DMS114 treated with DMSO at 0.1 percent for 48 hours (cell line): ENCODE results near the gene BTBD16.

Source experiments
- DNase-seq: peaks from one replicate; lab custom pipeline; 2025; ENCODE audit not compliant: unreplicated experiment; lab: John Stamatoyannopoulos, UW

The BTBD16 gene

DNA sequence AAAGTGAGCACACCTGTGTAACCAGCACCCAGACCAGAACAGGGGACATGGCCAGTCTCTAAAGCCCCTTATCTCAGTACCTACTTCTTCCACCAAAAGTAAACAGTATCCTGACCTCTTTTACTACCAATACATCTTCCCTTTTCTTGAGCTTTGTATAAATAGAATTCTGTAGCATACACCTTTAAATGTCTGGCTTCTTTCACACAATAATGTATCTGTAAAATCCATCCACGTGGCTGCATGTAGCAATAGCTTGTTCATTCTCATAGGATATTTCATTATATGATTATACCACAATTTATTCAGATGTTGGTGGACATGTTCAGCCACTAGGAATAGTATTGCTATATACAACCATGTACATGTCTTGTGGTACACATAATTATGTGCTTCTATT, 40.6 kb downstream of the BTBD16 start:
- no peak for DNase-seq

DNA sequence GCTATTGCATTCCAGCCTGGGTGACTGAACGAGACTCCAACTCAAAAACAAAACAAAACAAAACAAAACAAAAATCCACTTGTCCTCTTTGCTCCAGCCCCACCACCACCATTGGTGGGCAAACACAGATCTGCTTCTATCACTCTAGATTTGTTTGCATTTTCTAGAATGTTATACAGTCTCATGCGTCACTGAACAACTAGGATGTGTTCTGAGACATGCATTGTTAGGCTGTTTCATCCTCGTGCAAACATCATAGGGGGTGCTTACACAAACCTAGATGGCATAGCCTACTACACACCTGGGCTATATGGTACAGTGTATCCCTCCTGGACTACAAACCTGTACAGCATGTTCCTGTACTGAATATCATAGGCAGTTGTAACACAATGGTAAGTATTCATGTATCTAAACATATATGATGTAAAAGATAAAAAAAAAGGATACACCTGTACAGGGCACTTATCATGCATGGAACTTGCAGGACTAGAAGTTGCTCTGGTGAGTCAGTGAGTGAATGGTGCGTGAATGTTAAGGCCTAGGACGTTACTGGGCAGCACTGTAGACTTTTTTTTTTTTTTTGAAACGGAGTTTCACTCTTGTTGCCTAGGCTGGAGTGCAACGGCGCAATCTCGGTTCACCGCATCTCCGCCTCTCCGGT, 45.3 kb downstream of the BTBD16 start:
- no peak for DNase-seq

DNA sequence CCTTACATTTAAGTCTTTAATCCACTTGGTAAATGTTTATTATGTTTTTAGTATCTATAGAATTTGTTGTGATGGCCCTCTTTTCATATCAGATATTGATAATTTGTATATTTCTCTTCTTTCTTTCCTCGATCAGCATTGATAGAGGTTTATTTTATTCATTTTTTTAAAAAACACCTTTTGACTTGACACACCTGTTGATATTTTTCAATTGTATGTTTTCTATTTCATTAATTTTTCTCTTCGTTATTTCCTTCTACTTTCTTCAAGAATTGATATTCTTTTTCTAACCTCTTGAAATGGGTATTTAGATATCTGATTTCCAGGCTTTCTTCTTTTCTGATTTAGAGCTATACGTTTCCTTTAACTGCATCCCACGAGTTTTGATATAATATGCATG, 50.9 kb downstream of the BTBD16 start:
- DNase-seq = no peak

DNA sequence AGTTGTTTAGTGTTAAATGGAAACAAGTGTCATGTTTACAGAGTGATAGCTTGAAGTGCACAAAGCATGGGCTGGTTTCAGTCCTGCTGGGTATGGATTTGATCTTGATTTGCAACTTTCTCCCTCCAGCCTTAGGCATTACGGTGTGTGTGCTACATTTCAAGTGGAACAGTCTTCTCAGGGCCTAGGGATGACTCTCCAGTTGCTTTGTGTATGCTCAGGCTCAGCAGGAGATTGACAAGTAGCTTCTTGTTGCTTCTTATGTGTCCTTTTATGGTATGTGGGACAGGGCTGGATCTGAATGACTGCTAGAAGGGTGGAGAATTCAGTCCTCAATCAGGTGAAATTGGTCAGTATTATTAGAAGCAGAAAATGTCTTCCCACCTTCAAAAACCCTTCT, 52.1 kb downstream of the BTBD16 start:
- DNase-seq = no peak

DNA sequence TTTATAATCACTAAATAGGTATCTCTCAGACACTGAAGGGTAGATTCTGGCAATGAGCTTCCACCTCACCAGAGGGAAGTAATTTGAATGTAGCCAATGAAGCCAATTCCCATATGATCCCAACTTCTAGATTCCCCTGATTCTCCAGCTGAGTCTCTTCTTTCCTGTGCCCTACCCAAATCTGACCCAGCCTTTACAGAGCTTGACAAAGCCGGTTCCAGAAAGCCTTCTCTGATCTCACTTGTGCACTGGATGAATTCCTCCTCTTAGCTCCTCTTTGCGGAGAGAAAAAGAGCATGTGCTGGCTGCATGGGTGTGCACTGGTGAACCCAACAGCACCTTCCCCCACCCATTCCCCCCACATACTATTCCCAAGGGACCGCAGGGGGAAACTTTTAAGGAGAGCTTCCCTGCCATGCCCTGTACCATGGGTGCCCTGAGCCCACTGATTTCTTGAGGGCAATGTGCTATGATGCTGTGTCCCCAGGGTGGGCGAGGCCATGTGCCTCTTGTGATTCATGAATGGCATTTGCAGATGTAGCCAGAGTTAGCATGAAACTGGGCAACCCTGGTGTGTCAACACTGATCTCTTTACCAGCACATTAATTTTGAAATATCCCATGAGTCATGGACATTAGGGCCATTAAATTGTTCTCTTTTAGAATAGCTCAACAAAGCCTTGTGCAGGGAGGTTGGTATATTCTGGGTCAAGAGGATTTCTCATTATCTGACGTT, 53.0 kb downstream of the BTBD16 start:
- no peak for DNase-seq

DNA sequence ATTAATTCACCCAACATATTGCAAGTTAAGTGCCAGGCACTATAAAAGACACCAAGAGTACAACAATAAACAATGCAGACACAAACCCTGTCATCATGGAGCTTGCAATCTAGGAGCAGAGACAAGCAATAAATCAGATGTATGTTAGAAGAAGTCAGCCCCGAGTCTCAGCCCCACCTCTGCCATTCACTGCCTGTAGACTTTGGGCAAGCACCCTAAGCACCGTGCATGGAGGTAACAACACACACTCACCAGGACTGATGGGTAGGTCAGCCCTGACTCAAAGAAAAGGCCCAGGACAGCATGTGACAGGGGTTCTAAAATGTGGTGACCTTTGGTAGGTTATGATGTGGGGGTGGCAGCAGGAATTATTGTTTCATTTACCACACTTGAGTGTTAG, 54.1 kb downstream of the BTBD16 start:
- no peak for DNase-seq

DNA sequence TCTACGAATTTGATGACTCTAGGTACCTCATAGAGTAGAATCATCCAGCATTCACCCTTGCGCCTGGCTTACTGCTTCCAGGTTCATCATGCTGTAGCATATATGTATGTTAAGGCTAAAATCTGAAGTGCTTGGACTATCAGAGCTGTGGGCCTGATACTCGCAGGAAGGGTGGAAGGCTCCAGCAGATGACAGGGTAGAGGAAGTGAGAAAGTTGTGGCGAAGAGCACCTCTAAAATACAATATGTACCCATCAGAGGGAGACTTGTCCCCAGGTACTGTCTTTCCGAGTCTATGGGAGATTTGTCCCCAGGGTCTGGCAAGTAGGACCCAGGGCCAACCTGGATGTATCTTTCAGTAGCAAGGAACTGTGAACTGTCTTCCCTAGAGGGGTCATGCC, 55.3 kb downstream of the BTBD16 start:
- no peak for DNase-seq

DNA sequence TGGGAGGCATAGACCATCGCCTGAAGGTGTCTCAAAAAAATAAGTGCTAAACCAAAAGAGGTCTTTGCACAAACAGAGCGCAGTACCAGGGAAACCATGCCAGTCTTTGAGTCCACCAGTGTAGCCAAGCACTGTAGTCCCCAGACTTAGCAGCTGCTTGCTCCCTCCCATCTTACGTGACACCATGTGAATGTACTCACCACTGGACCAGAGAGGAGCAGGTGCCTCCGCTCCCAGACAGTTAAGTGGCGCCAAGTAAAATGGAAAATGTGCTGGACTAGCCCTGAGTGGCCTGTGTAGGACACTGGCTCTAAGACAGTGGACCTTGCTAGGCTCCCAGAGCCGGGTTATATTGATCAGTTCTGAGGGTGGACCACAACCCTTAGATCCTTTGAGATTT, 55.7 kb downstream of the BTBD16 start:
- no peak for DNase-seq

DNA sequence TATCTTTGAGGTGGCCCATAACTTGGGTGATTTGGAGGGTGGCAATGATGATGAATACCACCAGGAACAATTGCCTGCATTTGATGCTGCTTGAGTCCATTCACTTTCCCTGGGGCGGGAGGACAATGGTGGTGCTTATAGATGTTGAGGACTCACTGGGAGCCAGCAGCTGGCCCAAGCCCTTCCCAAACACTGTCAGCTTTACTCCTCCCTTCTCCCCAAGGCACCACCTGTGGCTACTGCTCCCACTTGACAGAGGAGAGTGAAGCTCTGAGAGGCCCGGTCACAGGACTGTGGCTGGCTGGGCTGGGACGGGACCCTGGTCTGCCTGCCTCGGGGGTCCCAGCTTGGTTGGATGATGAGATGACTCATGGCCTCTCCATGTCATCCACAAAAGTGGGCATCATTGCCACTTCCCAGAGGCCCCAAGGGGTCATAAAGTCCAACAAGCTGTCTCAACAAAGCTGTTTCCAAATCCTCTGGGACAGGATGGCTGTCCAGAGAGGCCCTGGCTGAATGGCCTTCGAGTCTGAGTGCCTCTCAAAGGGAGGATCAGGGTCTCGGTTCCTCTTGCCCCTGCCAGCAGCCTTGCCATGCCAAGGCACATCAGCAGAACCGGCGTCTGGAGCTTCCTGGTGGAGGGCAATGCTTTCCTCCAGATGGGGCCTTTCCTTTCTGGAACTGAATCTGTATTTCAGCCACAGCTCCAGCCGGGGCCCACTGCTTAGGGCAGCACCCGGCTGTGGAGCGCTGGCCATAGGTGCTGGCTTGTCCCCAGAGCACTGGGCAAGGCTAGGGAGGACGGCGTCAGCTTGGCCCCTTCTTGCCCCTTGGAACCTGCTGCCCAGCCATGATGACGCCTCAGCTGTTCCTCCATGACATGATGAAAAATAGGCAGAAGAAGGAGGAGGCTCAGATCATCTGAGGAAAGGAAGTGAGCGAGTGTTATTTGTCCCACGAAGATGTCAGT, 56.4 kb downstream of the BTBD16 start:
- DNase-seq = no peak

DNA sequence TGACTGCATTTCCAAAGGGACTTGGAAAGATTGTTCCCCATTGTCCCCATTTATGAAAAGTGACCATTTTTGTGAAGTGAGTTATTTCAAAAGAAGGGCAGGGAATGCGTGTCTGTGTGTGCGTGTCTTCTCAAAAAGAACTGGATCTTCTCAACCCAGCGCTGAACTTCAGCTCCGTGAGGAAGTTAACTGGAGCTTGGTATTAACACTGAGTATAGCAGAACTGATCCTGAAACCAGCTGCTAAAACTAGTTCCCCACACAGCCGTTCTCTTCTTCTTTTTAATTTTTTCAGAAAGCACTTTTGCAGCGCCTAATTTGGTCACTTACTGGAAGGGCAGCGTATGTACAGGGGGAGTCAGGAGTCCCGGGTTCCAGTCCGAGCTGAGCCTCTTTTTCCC, 57.6 kb downstream of the BTBD16 start:
- DNase-seq = no peak

DNA sequence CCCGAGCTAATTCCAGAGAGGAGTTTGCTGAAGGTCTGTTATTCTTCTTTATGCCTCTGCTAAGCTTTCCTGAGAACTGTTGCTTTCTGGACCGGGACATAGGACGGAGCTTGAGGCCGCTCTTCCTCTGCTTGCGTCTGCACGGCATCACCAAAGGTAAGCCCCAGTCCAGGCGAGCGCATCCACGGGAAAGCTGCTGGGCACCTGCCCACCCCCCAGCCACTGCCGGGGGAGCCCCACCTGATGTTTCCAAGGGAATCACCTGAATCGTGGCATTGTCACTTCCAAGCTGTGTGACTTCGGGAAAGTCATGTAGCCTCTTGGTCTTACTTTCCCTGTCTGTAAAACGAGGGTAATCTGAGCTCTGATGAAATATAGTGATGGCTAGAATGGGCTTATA, 58.3 kb downstream of the BTBD16 start:
- no peak for DNase-seq

DNA sequence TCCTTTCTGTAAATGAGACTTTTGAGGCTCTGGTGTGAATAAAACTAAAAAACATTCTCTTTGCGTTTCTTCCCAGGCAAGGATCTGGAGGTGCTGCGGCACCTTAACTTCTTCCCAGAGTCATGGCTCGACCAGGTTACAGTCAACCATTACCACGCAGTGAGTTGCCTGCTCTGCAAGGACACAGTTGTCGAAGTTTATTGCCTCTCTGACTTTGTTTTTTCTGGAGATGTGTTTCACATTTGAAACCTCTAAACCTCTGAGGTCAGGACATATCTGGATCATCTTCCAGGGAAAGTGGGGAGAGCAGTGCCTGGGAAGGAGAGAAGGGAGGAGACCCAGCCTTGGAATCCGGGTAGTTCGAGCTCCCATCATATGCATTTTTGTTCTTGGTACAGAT, 60.0 kb downstream of the BTBD16 start:
- no peak for DNase-seq

DNA sequence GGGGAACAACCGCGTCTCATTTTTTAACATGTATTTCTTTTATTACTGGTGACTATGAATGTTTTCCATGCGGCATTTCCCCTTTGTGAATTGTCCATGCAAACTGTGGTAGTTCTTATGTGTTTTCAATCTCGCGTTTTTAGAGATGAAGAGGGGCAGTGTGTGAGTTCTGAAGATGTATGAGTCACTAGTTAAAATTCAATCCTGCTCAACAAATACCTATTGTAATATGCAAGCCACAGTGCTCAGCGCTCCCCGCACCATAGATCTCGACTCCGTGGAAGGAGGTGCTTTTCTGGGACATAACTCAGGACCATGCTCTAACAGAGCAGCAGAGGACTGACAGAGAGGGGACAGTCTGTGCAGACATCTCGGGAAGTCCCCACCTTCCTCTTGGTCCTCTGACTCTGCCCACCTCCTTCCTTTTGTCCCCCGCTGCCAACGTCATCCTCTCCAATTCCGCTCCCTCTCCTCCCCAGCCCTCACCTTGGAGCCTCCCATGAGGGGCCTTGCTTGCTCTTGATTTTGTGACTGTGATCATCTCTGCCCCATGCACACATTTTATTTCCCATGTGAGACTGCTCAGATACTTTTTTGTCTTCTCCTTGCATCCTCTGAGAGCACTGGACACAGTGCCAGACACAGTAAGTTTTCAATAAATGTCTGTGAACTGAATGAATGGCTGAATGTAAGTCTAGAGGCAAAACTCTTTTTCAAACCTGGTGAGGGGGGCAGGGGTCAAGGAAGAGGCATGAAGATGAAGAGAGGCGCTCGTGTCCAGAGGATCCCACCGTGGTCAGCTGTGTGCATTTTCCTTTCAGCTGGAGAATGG, 60.7 kb downstream of the BTBD16 start:
- no peak for DNase-seq

DNA sequence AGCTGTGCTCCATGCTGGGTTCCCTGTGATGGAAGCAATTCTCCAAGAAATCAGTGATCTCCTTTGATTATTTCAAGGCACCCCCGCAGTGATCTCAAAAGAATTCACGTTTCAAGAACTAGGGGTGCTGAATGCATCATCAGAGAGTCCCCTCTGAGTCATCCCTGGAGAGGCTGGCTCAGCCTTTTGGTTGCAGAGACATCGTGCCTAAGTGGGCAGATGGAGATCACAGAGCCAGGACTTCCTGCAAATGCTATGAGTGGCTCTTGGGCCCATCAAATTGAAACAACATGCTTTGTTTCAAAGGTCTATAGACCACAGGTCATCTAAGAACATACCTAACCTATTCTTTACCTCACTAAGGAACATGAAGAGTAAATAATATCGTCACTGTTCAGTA, 61.9 kb downstream of the BTBD16 start:
- no peak for DNase-seq

DNA sequence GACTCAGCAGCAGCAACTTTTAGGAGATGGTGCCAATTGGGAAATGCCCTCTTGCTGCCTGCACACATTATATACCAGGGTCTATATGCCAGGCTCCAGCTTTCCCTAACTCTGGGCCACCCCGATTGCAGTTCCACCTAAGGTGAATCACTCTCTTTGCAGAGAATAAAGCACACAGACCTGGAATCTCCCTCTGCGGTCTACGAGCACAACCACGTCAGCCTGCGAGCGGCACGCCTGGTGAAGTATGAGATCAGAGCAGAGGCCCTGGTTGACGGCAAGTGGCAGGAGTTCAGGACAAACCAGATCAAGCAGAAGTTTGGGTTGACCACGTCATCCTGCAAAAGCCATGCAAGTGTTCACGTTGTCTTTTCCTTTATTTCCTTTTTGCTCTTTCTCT, 65.2 kb downstream of the BTBD16 start:
- no peak for DNase-seq

DNA sequence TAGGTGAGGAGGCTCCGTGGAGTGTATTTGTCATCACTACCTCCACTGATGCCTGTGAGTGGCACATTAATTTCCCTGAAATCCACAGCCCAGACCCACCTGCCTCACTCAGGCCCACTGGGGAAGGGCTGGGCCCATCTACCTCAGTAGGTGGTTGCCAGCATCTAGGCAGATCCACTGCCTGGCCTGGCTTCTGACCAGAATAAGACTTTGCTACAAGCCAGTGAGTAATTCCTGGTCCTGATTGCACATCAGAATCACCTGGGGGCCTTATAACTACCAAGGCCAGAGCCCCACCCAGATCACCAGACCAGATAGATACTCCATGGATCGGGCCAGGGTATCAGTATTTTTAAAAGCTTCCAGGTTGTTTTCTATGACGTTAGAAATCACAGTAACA, 65.9 kb downstream of the BTBD16 start:
- no peak for DNase-seq

DNA sequence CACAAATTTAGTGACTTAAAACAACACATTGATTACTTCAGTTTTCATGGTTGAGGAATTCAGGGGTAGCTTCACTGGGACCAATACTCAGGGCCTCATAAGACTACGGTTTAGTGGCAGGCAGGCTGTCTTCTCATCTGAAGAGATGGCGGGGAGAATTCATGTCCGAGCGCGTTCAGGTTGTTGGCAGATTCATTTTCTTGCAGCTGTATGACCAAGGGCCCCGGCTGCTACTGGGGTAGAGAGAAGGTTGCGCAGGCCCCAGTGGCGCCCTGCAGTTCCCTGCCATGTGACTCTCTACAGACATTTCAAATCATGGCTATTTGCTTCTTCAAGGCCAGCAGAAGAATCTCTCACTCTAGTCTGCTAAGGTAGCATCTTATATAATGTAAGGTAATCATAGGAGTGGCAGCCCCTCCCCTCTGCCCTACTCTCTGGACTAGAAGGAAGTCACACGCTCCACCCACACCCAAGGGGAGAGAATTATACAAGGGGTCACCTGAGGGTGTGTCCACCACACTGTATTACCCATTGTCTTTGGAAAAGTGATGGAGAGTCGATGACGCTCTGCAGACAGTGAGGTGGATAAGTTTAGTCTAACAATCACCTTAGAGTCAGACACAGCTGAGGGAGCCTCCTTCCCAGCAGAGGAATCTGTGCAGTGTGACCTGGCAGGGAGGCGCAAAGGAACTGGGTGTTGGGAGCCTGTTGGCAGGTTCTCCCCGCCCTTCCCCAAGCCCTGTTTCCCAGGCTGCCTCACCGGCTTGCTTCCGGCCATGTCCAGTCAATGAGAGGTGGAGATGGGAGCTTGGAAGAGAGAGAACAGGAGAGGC, 67.7 kb downstream of the BTBD16 start:
- DNase-seq = no peak

DNA sequence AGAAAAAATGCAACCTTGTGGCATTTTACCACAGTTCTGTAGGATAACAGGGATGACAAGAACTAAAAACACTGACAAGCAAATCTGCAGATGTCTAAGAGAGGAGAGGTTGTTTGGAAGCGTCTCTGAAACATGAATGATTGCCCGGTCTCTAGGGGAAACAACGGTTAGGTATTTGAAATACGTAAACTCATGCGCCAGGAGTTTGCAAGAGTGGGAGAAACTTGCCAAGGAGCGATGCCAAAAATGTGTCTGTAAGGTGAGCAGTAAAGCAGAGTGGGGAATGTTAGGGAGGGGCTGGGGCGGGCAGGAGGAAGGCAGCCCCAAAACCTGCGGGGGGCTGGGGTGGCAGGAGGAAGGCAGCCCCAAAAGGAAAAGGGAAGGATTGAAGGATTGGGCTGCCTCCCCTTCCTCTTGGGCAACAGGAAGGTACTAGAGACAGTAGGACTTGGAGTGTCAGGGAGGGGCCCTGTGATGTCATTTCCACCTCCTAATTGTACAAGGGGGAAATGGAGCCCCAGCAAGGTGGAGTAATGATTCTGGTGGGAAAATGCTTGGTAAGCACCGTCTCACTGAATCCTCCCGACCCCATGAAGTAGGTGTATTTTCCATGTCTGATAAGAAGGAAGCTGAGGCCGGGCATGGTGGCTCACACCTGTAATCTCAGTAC, 70.2 kb downstream of the BTBD16 start:
- no peak for DNase-seq

DNA sequence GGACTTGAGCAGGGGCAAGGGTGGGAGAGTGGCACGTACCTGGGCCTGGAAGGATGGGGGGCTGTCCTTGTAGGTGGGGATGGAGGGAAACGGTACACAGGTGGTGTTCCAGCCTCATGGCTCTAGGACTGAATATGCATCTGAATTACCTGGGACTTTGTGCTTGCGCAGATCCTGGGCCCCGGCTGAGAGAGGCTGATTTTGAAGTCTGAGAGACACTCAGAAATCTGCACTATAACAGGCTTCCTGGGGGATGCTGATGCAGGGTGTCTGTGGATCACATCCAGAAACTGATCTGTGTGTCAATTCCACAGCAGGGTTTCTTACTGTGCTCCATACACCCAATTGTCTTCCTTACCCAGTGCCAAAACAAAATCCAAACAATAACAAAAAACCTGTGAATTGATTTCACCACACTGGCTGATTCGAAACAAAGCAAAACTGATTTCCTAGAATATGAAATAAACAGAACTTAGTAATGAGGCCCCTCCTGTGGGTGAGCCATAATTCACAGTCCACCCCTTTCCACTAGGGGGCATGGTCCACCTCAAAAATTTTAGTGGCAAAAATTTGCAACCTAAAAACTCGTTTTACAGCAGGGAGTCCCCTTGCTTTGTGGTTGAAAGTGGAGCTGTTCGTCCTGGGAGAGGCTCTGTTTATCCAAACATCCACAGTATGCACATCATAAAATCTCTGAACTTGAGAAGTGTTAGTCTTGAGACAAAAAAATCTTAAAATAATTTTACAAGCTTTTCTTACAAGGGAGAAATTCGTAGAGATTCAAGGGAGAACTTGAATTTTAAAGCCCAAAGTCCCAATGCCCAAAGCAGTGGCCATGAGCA, 71.4 kb downstream of the BTBD16 start:
- DNase-seq = peak; percentile 36
